Measurements from ENCODE around the gene PRRG2.

DNA sequence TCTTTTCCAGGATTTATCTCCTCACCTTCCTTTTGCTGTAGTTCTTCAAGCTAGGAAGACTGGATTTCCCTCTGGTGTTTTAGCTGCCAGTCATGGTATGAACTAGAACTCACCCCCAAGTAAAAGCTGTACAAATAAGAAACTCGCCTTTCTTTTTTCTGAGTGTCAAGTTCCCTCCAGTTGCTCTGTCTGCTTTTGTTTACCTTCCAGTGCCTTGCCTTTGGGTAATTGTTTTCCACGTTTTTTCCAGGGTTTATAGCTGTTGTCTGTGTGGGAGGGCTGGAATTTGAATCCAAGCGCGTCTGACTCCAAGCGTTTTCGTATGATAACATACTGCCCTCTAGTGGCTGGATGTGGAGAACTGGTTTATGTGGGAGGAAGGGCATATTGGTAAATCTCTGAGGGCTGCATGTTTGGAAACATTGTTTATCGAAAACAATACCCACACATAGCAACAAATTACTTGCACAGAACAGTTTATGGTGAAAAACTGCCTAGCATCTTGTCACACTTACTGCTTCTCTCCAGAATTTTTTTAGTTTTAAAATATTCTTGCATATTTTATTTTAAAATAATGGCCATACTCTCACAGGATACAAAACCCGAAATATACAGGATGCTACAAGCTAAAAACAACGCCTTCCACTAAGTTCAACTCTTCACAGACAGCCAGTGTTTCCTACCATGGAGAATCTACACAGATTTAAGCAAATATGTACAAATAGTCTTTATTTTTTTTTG is 34.1 kb upstream of the PRRG2 start:
- TF ChIP-seq, protein P1, sequence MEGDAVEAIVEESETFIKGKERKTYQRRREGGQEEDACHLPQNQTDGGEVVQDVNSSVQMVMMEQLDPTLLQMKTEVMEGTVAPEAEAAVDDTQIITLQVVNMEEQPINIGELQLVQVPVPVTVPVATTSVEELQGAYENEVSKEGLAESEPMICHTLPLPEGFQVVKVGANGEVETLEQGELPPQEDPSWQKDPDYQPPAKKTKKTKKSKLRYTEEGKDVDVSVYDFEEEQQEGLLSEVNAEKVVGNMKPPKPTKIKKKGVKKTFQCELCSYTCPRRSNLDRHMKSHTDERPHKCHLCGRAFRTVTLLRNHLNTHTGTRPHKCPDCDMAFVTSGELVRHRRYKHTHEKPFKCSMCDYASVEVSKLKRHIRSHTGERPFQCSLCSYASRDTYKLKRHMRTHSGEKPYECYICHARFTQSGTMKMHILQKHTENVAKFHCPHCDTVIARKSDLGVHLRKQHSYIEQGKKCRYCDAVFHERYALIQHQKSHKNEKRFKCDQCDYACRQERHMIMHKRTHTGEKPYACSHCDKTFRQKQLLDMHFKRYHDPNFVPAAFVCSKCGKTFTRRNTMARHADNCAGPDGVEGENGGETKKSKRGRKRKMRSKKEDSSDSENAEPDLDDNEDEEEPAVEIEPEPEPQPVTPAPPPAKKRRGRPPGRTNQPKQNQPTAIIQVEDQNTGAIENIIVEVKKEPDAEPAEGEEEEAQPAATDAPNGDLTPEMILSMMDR (IDR thresholded peaks at IDR 0.05) = peak; percentile 87
- TF ChIP-seq POLR2AphosphoS5 (IDR thresholded peaks at IDR 0.05; ENCODE audit: low read depth, low read length) = no peak
- TF ChIP-seq EZH2phosphoT487 (IDR thresholded peaks at IDR 0.05; ENCODE audit: borderline replicate concordance, low read depth) = no peak
- TF ChIP-seq CHD2 (IDR thresholded peaks at IDR 0.05; ENCODE audit: low read length, partially characterized antibody) = no peak

Data from SK-N-SH (cell line).